WTC11 (cell line): ENCODE results near the gene PIGQ. TPM values are rescaled to one million over a fixed set of nuclear protein-coding genes. Genes with fewer than 3 reads are reported as not detected.

Source experiments
- ATAC-seq: fragments of 200-7000 bp; cut with Tn5 transposase; 2 replicates; pipeline ENCODE4 v1.10.0; 2021; ENCODE audit warnings: mild to moderate bottlenecking, moderate library complexity
- CTCF ChIA-PET: fragments of 300-600 bp; sonication (Branson Sonifier 250); formaldehyde crosslinking; loops from one replicate; lab custom pipeline; 2021; ENCODE audit warnings: antibody characterized with exemption; lab: Charles Lee
- POLR2A ChIA-PET: fragments of 350-600 bp; sonication (Branson Sonifier 250); formaldehyde crosslinking; loops from one replicate; lab custom pipeline; 2021; ENCODE audit warnings: antibody characterized with exemption; lab: Charles Lee
- DNase-seq: peaks from one replicate; pipeline ENCODE4 v3.0.0; 2021; ENCODE audit warnings: low spot score
- H3K27ac Mint-ChIP-seq: 2 replicates; pipeline ENCODE4 v1.8.0; 2021; ENCODE audit warnings: mixed read lengths
- H3K27me3 Mint-ChIP-seq: 2 replicates; pipeline ENCODE4 v1.8.0; 2021; ENCODE audit warnings: low read depth, mild to moderate bottlenecking, moderate library complexity, mixed read lengths
- H3K36me3 Mint-ChIP-seq: 2 replicates; pipeline ENCODE4 v1.8.0; 2021; ENCODE audit warnings: mixed read lengths
- H3K4me1 Mint-ChIP-seq: 2 replicates; pipeline ENCODE4 v1.8.0; 2022; ENCODE audit warnings: mixed read lengths
- H3K4me3 Mint-ChIP-seq: 2 replicates; pipeline ENCODE4 v1.8.0; 2021; ENCODE audit warnings: mild to moderate bottlenecking, moderate library complexity, mixed read lengths
- H3K9me3 Mint-ChIP-seq: 2 replicates; pipeline ENCODE4 v1.8.0; 2021; ENCODE audit warnings: mixed read lengths
- ATF2 ChIP-seq: sonication (generic); formaldehyde crosslinking; IDR thresholded peaks from 2 replicates; pipeline ENCODE4 v1.8.1; 2022; ENCODE audit warnings: low read depth, missing genetic modification reagents, borderline replicate concordance
- FOXJ3 ChIP-seq: sonication (generic); formaldehyde crosslinking; IDR thresholded peaks from 2 replicates; pipeline ENCODE4 v1.9.0; 2021; ENCODE audit warnings: missing genetic modification reagents, mild to moderate bottlenecking, borderline replicate concordance
- GTF2I ChIP-seq: fragments of 250-450 bp; sonication (Bioruptor Pico); conservative IDR thresholded peaks from 2 replicates; pipeline ENCODE4 v1.4.0; 2021; ENCODE audit warnings: mild to moderate bottlenecking
- IRF2 ChIP-seq: sonication (generic); formaldehyde crosslinking; IDR thresholded peaks from 2 replicates; pipeline ENCODE4 v1.8.0; 2022; ENCODE audit warnings: low read depth, missing genetic modification reagents, borderline replicate concordance
- NFE2L1 ChIP-seq: sonication (generic); formaldehyde crosslinking; IDR thresholded peaks from 2 replicates; pipeline ENCODE4 v1.8.1; 2023; ENCODE audit warnings: missing genetic modification reagents
- NFYB ChIP-seq: sonication (generic); formaldehyde crosslinking; conservative IDR thresholded peaks from 2 replicates; pipeline ENCODE4 v1.8.0; 2022; ENCODE audit warnings: low read depth, missing genetic modification reagents
- NR1H2 ChIP-seq: sonication (generic); formaldehyde crosslinking; IDR thresholded peaks from 2 replicates; pipeline ENCODE4 v1.9.0; 2021; ENCODE audit warnings: mild to moderate bottlenecking, moderate library complexity, missing genetic modification reagents
- NR2C2 ChIP-seq: sonication (generic); formaldehyde crosslinking; IDR thresholded peaks from 2 replicates; pipeline ENCODE4 v1.8.0; 2022; ENCODE audit warnings: mild to moderate bottlenecking, missing genetic modification reagents
- NR3C1 ChIP-seq: sonication (generic); formaldehyde crosslinking; conservative IDR thresholded peaks from 2 replicates; pipeline ENCODE4 v1.8.1; 2023; ENCODE audit warnings: low read depth, mild to moderate bottlenecking, missing genetic modification reagents
- RELA ChIP-seq: sonication (generic); formaldehyde crosslinking; IDR thresholded peaks from 2 replicates; pipeline ENCODE4 v1.8.1; 2022; ENCODE audit warnings: missing genetic modification reagents, mild to moderate bottlenecking, borderline replicate concordance
- RORB ChIP-seq: fragments of 250-450 bp; sonication (Bioruptor Pico); IDR thresholded peaks from 2 replicates; pipeline ENCODE4 v1.9.0; 2021; ENCODE audit warnings: mild to moderate bottlenecking
- SMAD3 ChIP-seq: sonication (generic); formaldehyde crosslinking; IDR thresholded peaks from 2 replicates; pipeline ENCODE4 v1.8.0; 2022; ENCODE audit warnings: missing genetic modification reagents, mild to moderate bottlenecking, borderline replicate concordance
- TEAD4 ChIP-seq: sonication (generic); formaldehyde crosslinking; IDR thresholded peaks from 2 replicates; pipeline ENCODE4 v1.8.0; 2022; ENCODE audit warnings: mild to moderate bottlenecking, missing genetic modification reagents
- ZBTB21 ChIP-seq: sonication (generic); formaldehyde crosslinking; IDR thresholded peaks from 2 replicates; pipeline ENCODE4 v1.8.1; 2023; ENCODE audit warnings: mild to moderate bottlenecking, missing genetic modification reagents, borderline replicate concordance
- ZBTB43 ChIP-seq: sonication (generic); formaldehyde crosslinking; IDR thresholded peaks from 2 replicates; pipeline ENCODE4 v1.8.1; 2023; ENCODE audit warnings: mild to moderate bottlenecking, missing genetic modification reagents
- ZNF423 ChIP-seq: fragments of 250-450 bp; sonication (Bioruptor Pico); IDR thresholded peaks from 2 replicates; pipeline ENCODE4 v2.1.2; 2022; ENCODE audit warnings: mild to moderate bottlenecking, moderate library complexity
- total RNA-seq: library from RNA; stranded (reverse); gene quantifications from 3 replicates; pipeline ENCODE4 v1.2.3, GENCODE V29; 2021
- TF ChIP-seq, protein P1 (sequence below): sonication (generic); formaldehyde crosslinking; IDR thresholded peaks from 2 replicates; pipeline ENCODE4 v1.8.0; 2022; ENCODE audit warnings: mild to moderate bottlenecking, missing genetic modification reagents
- TF ChIP-seq, protein P2 (sequence below): fragments of 250-450 bp; sonication (Bioruptor Pico); conservative IDR thresholded peaks from 2 replicates; pipeline ENCODE4 v1.9.0; 2021; ENCODE audit warnings: mild to moderate bottlenecking
- TF ChIP-seq, protein P3 (sequence below): fragments of 250-450 bp; sonication (Bioruptor Pico); IDR thresholded peaks from 2 replicates; pipeline ENCODE4 v1.9.0; 2021; ENCODE audit warnings: mild to moderate bottlenecking

Gene PIGQ
- total RNA-seq, 1 experiment from 2014 or later = 63.7 TPM

- Mint-ChIP-seq H3K27me3 (peaks cover 29% of the 10 kb centered on the region), H3K27ac (no peak overlapping the region), H3K36me3 (no peaks in the 10 kb centered on the region), H3K9me3 (no peaks in the 10 kb centered on the region)
- ChIA-PET POLR2A (no interaction called here), CTCF (interaction anchor here (0.9 to 1.5 kb wide), 7 partner anchors 10 to 168 kb away, joined by 3 to 5 read pairs (median 4); no protein-coding TSS in a partner anchor)
- peak; percentile 19 for ATAC-seq
- TF ChIP-seq RELA (CRISPR knock-in tag) = no peak
- TF ChIP-seq, all 79 proteins: peak for 0
- Mint-ChIP-seq H3K4me1 (no peaks in the 10 kb centered on the region), H3K4me3 (peak overlapping the region; percentile 62)
- DNase-seq = no peak
These were observed 10.2 kb upstream of the PIGQ start for GRCh38 chr16:559411-560203.

DNA sequence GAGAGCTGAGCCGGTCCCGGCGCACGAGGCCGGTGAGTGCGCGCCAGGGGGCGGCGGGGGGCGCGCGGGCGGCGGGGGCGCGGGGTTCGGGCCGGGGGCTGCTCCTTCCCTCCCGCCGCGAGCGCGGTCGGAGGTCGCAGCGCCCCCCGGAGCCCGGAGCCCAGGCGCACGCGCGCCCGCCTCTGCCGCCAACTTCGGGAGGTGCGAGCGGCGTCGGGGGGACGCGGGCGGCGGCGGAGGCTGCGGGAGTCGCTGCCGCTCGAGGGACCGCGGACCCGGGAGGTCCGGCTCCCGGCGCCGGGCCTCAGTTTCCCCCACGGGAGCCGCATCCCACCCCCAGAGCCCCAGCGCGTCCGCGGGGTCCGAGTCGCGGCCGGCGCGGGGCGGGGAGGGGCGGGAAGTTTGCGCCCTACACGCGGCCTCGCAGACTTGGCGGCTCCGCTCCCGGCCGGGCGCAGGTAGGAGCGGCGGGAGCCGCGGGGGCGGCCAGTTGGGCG is 9.5 kb upstream of the PIGQ start, which contains the start of gene PRR35:
Gene PRR35, plus strand, starts transcription at position 191 of the 497 bp plus-strand sequence. CDS start 2,901 bp downstream, outside the sequence.
- H3K4me1 Mint-ChIP-seq = no peaks in the 10 kb centered on the region
- ATAC-seq (no peak), DNase-seq (no peak)
- peaks cover 29% of the 10 kb centered on the region for H3K27me3 Mint-ChIP-seq
- TF ChIP-seq IRF2 (CRISPR knock-in tag) = no peak
- TF ChIP-seq ATF2 (CRISPR knock-in tag) = no peak
- TF ChIP-seq GTF2I (CRISPR knock-in tag) = no peak
- no peak within 1 kb of the TSS for H3K27ac Mint-ChIP-seq
- H3K36me3 Mint-ChIP-seq = no peaks in the 10 kb centered on the region
- no peaks in the 10 kb centered on the region for H3K9me3 Mint-ChIP-seq
- ChIA-PET POLR2A (no interaction called here), CTCF (interaction anchor here (1.2 kb wide), 1 partner anchor 19 kb away, joined by 5 read pairs; no protein-coding TSS in a partner anchor)
- peak within 1 kb of the TSS; percentile 62 for H3K4me3 Mint-ChIP-seq

GRCh38 chr16:560701-561412 is 8.9 kb upstream of the PIGQ start:
- DNase-seq = no peak
- Mint-ChIP-seq H3K36me3 (no peaks in the 10 kb centered on the region), H3K27ac (no peak overlapping the region), H3K4me3 (no peak overlapping the region), H3K9me3 (no peaks in the 10 kb centered on the region), H3K4me1 (peaks cover 3% of the 10 kb centered on the region; the same call in 1 of the 2 replicates), H3K27me3 (peaks cover 29% of the 10 kb centered on the region)
- TF ChIP-seq, protein P1, sequence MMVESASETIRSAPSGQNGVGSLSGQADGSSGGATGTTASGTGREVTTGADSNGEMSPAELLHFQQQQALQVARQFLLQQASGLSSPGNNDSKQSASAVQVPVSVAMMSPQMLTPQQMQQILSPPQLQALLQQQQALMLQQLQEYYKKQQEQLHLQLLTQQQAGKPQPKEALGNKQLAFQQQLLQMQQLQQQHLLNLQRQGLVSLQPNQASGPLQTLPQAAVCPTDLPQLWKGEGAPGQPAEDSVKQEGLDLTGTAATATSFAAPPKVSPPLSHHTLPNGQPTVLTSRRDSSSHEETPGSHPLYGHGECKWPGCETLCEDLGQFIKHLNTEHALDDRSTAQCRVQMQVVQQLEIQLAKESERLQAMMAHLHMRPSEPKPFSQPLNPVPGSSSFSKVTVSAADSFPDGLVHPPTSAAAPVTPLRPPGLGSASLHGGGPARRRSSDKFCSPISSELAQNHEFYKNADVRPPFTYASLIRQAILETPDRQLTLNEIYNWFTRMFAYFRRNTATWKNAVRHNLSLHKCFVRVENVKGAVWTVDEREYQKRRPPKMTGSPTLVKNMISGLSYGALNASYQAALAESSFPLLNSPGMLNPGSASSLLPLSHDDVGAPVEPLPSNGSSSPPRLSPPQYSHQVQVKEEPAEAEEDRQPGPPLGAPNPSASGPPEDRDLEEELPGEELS (CRISPR knock-in tag) = no peak
- TF ChIP-seq RORB (CRISPR knock-in tag) (no peak), SMAD3 (CRISPR knock-in tag) (no peak), NFYB (CRISPR knock-in tag) (no peak), NR1H2 (CRISPR knock-in tag) (no peak), ZBTB21 (CRISPR knock-in tag) (no peak), NFE2L1 (CRISPR knock-in tag) (no peak), ZNF423 (CRISPR knock-in tag) (no peak), NR3C1 (CRISPR knock-in tag) (no peak), ZBTB43 (CRISPR knock-in tag) (no peak), TEAD4 (no peak), NR2C2 (CRISPR knock-in tag) (no peak), RELA (CRISPR knock-in tag) (no peak), FOXJ3 (CRISPR knock-in tag) (no peak)
- TF ChIP-seq, protein P2, sequence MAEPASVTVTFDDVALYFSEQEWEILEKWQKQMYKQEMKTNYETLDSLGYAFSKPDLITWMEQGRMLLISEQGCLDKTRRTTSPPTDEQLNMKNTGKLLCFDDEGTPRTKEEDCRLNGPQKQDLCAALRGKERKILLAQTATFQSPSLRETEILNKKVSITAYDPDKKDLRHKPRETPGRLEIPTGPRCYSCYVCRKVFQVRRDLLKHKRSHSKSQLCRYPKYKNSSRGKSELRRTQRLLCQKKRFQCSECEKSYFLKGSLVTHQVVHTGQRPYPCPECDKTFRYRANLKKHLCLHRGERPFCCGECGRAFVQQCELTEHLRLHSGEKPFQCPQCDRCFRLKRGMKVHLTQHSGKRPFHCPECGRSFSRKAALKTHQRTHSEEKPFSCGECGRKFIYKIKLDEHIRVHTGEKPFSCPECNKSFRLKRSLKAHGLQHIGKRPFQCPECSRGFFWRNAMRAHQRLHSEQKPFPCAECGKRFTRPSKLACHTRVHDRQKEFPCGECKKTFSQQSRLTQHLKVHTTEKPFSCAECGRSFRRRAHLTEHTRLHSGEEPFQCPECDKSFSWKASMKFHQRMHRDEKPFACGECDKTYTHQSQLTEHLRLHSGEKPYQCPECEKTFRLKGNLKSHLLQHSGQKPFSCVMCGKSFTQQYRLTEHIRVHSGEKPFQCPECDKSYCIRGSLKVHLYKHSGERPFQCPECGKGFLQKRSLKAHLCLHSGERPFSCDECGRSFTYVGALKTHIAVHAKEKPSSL (CRISPR knock-in tag) = no peak
- TF ChIP-seq, protein P3, sequence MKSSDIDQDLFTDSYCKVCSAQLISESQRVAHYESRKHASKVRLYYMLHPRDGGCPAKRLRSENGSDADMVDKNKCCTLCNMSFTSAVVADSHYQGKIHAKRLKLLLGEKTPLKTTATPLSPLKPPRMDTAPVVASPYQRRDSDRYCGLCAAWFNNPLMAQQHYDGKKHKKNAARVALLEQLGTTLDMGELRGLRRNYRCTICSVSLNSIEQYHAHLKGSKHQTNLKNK (CRISPR knock-in tag) = no peak
- no peak for ATAC-seq
- ChIA-PET CTCF (no interaction called here), POLR2A (no interaction called here)
